GM18519 (cell line): ENCODE data around the gene WDR62.
A peak's percentile ranks its signal among the peaks of the same experiment; 100 is the strongest.
"Not testable (repeated sequence)": the region's sequence is repeated elsewhere in the genome, so short reads cannot be mapped to it uniquely, and the experiment has no call there.

Source experiments
- ATAC-seq: cut with Tn5 transposase; IDR thresholded peaks from one replicate; pipeline ENCODE4 v1.9.1; 2021; ENCODE audit warnings: mild to moderate bottlenecking, moderate library complexity; ENCODE audit not compliant: unreplicated experiment, low FRiP score

Gene WDR62

DNA sequence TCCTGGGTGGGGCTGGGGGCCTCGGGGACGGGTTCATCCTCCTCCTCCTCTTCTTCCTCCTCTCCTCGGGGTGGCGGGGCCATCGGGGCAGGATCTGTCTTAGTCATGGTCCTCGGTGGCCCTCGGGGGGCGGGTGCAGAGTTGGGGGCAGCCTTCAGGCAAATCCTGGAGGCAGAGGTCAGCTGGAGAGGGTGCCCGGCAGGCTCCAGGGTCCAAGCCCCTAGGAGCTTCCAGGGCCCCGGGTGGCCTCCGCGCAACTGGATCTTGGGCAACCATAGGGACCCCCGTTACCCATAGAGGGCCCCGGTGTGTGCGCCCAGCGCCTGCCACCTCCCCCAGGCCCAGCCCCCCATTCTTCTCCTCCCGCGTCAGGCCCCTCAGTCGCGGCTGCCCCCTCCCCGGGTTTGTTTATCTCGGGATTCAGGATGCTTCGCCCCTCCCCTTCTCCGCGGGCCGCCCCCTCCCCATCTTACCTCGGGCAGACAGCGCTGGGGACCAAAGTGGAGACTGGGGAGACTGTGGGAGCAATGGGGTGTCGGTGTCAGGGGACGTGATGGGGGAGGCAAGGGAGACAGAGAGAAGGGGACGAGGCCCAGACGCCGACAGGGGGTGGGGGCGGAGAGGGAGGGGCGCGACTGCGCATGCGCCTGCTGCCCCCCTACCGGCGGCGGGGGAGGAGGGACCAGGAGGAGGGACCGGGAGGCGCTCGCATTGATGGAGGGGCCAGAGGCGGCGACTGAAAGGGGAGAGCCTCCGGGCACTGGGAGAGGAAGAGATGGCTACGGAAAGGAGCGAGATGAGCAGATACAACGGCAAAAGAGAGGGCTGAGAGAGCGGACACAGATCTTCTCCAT lies 22.2 kb upstream of the WDR62 start, which contains the start of gene CLIP3:
TSS of gene CLIP3 (minus strand) at position 623 of the 854 bp plus-strand sequence. CDS start at position 107, 516 bp downstream.
- ATAC-seq, result no peak

DNA sequence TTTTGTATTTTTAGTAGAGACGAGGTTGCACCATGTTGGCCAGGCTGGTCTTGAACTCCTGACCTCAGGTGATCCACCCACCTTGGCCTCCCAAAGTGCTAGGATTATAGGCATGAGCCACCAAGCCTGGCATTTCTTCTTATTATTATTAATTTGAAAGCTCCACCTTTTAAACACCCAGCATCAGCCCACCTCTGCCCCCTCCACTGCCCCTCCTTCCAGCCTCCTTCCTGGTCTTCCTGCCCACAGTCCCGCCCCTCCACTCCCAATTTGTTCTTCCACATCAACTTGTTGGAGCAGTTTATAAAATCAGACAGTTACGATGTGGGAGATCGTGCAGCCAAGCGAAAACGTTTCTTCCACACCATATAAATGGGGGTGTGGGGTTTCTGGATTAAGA lies 14.2 kb upstream of the WDR62 start:
- no peak for ATAC-seq

- ATAC-seq, result not testable (repeated sequence)
Measured at GRCh38 chr19:36041092-36041491, 13.6 kb upstream of the WDR62 start.

GRCh38 chr19:36041831-36042230 lies 12.9 kb upstream of the WDR62 start:
- no peak for ATAC-seq

DNA sequence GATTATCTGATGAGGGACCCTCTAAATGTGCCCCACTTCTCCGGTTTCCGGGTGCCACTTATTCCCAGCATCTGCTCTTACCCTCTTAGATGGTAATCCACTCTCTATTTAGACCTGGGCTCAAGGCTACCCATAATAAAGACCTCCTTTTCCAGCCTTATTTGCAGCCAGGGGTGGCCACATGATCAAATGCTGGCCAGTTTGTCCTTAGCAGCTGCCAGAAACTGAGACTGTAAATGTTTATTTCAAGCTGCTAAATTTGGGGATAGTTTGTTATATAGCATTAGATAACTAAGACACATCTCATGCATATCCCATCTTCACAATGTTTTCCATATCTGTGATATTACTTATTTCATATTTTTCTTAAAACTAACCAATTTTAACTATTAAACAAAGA lies 10.7 kb upstream of the WDR62 start:
- no peak for ATAC-seq

DNA sequence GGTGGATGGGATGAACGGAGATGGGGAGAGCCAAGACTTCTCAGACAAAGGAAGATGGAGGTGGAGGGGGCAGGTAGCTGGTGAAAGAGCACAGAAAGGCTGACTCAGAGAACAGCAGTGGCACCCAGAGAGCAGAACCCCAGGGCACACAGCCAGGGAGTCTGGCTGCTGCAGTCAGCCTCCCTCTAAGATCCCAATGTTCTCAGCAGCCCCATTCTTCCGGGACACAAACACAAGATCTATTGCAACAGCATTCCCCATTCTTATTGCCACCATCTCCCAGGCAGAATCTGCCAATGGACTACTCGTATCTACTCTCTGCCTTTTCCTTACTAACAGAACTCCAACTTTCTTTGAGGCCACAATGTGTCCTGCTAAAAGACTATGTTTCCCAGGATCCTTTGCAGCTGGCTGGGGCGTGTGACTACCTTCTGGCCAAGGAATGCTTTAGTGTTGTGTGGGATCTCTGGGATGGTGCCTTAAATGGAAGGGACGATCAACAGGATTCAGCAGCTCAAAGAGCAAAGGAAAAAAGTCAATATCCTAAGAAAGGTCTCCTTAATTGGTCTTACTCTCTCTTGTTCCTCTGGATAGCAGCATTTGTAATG lies 8.2 kb upstream of the WDR62 start:
- no peak for ATAC-seq

DNA sequence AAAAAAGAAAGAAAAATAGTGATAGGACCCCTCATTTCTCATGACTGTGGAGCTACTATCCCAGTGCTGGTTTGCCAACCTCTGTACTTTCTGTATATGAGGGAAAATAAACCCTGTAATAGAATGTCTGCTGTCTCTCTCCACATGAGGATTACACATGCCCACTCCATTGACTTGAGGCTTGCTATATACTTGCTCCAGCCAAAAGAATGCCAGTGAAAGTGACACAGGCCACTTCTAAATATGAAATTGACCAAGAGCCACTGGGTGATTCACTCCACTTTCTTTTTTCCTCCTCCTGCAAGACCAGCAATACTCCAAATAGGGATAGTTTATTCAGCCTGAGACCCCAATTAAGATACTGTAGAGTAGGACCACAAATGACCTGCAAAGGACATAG lies 6.9 kb upstream of the WDR62 start:
- no peak for ATAC-seq

GRCh38 chr19:36049080-36049698 lies 5.5 kb upstream of the WDR62 start:
- ATAC-seq, result no peak

DNA sequence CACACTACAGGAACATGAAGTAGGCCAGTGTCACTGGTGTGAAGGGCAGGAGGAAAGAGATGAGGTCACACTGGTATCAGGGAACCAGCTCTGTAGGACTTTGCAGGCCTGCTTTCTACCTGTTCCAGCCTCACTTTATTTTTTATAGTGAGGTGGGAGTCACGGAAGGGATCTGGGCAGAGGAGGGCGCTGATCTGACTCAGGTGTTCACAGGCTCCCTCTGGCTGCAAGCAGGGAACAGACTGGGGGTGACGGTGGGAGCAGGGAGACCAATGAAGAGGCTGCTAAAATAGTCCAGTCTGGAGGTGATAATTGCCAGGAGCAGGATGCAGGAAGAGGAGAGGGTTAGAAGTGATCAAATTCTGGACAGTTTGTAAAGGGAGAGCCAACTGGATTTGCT lies 3.5 kb upstream of the WDR62 start:
- no peak for ATAC-seq

- no peak for ATAC-seq
Measured at GRCh38 chr19:36051637-36052036, 3.1 kb upstream of the WDR62 start.

GRCh38 chr19:36054119-36054732 lies 471 bp upstream of the WDR62 start, which contains the start of gene THAP8:
Gene THAP8 (minus strand): TSS chr19:36054285. CDS start chr19:36054217, 68 bp downstream.
- peak; percentile 64 for ATAC-seq

DNA sequence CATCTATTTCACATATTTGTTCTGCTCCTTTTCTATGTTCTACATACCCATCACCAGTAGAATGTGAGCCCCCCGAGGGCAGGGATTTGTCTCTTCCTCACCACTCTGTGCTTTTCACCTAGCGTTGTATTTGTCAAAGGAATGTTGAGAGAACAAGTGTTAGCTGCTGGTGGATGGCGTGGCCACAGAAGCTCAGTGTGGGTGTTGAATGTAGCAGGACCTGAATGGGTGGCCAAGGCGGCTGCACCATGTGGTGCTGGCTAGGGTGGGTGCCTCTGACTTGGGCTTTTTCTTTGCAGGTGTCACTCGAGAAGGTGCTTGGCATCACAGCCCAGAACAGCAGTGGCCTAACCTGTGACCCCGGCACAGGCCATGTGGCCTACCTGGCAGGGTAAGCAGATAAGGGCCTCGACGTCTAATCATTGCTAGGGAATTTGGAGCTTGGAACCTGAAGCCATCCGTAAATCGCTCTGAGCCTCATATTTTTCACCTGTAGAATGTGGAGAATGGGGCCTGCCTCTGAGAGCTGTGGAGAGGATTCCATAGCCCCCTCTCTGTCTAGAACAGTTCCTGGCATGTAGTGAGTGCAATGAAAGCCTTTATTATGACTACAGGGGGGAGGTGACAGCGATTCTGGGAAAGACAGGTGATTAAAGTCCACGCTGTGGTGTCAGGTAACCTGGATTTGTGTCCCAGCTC lies 3.9 kb downstream of the WDR62 start:
- ATAC-seq, result no peak

GRCh38 chr19:36059180-36059910 lies 4.6 kb downstream of the WDR62 start:
- no peak for ATAC-seq

DNA sequence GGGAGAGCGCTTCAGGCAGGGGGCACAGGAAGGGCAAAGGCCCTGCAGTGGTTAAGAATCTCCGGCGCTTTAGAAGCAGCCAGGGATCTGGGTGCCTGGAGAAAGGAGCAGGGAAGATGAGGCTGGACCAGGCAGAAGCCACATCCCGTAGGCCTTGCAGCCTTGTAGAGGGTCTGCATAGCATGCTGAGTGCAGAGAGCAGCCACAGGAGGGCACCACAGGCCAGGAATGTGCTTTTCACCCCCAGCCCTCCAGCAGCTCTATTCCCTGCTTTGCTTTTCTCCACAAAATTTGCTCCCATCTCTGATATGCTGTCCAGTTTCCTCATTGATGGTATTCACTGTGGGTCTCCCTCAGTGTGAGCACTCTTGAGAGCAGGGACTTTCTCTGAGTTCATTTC lies 5.7 kb downstream of the WDR62 start:
- ATAC-seq, result no peak

DNA sequence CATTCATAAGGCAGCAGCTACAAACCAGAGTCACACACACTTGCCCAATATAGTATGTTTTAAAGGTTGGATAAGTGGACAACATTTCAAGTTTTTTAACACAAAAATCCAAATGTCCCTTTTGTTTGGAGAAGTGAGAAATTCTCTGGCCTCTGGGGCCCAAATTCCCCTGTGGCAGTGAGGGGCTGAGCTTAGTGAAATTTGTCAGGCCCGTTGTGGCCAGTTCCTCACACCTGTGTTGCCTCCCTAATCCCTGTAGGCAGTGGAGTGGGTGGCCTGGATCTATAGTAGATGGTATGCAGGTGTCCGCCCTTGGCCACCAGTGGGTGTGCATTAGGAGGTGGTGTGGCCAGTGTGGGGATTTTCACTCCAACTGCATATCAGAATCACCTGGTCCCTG lies 6.7 kb downstream of the WDR62 start:
- ATAC-seq, result no peak

- no peak for ATAC-seq
Measured at GRCh38 chr19:36064826-36065225, 10.1 kb downstream of the WDR62 start.

GRCh38 chr19:36067681-36068080 lies 13.0 kb downstream of the WDR62 start:
- no peak for ATAC-seq

DNA sequence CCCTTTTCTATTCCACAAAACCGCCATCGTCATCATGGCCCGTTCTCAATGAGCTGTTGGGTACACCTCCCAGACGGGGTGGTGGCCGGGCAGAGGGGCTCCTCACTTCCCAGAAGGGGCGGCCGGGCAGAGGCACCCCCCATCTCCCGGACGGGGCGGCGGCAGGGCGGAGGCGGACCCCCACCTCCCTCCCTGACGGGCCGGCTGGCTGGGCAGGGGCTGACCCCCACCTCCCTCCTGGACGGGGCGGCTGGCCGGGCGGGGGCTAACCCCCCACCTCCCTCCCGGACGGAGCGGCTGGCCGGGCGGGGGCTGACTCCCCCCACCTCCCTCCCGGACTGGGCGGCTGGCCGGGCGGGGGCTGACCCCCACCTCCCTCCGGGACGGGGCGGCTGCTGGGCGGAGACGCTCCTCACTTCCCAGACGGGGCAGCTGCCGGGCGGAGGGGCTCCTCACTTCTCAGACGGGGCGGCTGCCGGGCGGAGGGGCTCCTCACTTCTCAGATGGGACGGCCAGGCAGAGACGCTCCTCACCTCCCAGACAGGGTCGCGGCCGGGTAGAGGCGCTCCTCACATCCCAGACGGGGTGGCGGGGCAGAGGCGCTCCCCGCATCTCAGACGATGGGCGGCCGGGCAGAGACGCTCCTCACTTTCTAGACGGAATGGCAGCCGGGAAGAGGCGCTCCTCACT lies 14.3 kb downstream of the WDR62 start:
- ATAC-seq, result not testable (repeated sequence)

GRCh38 chr19:36072081-36072480 lies 17.4 kb downstream of the WDR62 start:
- ATAC-seq, result no peak
